Mammary epithelial cell (primary cell): ENCODE results near the gene ENPEP.

Experiments
- CTCF ChIP-seq, 2 donors: IDR thresholded peaks in 1 of 2; conservative IDR thresholded peaks in 1 of 2; 2 replicates each; pipeline ENCODE4 v1.5.1; 2011 to 2012; ENCODE audit warnings: inconsistent platforms in 2 of 2, low read length in 2 of 2, mild to moderate bottlenecking in 2 of 2, control low read depth in 1 of 2, low read depth in 1 of 2; ENCODE audit not compliant: insufficient read depth in 1 of 2; ENCODE audit errors: extremely low read depth in 1 of 2
- EZH2 ChIP-seq: IDR thresholded peaks from 2 replicates; pipeline ENCODE4 v1.6.1; 2012; ENCODE audit warnings: low read length, inconsistent platforms, borderline replicate concordance

- TF ChIP-seq CTCF (conservative IDR thresholded peaks at IDR 0.05 in 1 of 2, IDR thresholded peaks at IDR 0.05 in 1 of 2; ENCODE audit: extremely low read depth in 1 of 2, insufficient read depth in 1 of 2, low read depth in 1 of 2, low read length in 2 of 2) (peak; percentile 14 to 50), EZH2 (no peak)
These were observed 33.1 kb downstream of the ENPEP start for GRCh38 chr4:110508827-110509710.
